Measurements from ENCODE around the gene CYFIP1.

CYFIP1 gene

DNA sequence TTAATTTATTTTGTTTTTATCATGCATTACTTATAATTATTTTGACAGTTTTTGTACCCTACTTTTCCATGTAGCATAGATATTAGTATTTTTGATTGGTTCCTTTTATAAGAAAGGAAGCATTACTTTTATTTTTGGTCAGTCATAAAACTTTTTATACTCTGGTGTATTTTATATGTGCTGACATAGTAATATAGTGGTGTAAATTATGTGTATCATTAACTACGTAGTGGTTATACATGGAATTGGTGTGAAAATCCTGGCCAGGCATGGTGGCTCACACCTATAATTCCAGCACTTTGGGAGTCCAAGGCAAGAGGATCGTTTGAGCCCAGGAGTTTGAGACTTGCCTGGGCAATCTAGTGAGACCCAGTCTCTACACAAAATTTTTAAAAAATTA is 160.5 kb downstream of the CYFIP1 start:
- TF ChIP-seq, protein P1, sequence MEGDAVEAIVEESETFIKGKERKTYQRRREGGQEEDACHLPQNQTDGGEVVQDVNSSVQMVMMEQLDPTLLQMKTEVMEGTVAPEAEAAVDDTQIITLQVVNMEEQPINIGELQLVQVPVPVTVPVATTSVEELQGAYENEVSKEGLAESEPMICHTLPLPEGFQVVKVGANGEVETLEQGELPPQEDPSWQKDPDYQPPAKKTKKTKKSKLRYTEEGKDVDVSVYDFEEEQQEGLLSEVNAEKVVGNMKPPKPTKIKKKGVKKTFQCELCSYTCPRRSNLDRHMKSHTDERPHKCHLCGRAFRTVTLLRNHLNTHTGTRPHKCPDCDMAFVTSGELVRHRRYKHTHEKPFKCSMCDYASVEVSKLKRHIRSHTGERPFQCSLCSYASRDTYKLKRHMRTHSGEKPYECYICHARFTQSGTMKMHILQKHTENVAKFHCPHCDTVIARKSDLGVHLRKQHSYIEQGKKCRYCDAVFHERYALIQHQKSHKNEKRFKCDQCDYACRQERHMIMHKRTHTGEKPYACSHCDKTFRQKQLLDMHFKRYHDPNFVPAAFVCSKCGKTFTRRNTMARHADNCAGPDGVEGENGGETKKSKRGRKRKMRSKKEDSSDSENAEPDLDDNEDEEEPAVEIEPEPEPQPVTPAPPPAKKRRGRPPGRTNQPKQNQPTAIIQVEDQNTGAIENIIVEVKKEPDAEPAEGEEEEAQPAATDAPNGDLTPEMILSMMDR (IDR thresholded peaks at IDR 0.05; ENCODE audit: insufficient read depth, low read length, poor library complexity, severe bottlenecking), result no peak
- no peak for TF ChIP-seq EZH2phosphoT487 (conservative IDR thresholded peaks at IDR 0.05; ENCODE audit: low read length)
- Histone ChIP-seq H3K9ac (ENCODE audit: low read length) (no peak overlapping the region), H3K27me3 (ENCODE audit: low read length) (no peaks in the 10 kb centered on the region), H3K9me3 (ENCODE audit: insufficient read depth, low read length) (no peaks in the 10 kb centered on the region), H3K36me3 (ENCODE audit: low read length) (peaks cover 9% of the 10 kb centered on the region; the same call in 1 of the 2 replicates), H2AFZ (ENCODE audit: low read depth, low read length, severe bottlenecking) (no peak overlapping the region), H3K9me2 (replicated peaks; ENCODE audit: insufficient read depth, low read length) (no peaks in the 10 kb centered on the region), H3K4me3 (ENCODE audit: insufficient read depth, low read length, poor library complexity, severe bottlenecking) (no peak overlapping the region), H4K20me1 (ENCODE audit: low read depth, low read length) (no peaks in the 10 kb centered on the region; the same call in 1 of the 2 replicates), H3F3A (ENCODE audit: insufficient read depth) (no peaks in the 10 kb centered on the region), H3K27ac (ENCODE audit: low read depth, low read length) (no peak overlapping the region), H3K79me2 (ENCODE audit: insufficient read depth, low read length) (peaks cover 3% of the 10 kb centered on the region; the same call in 1 of the 2 replicates), H3K4me2 (ENCODE audit: low read depth, low read length, poor library complexity, severe bottlenecking) (no peak overlapping the region)

Measured in SU-DHL-6 (cell line).